B cell (primary cell): ENCODE data around the gene MRPL33. TPM values are rescaled to one million over a fixed set of nuclear protein-coding genes. Genes with fewer than 3 reads are reported as not detected.

Experiments
- ATAC-seq: fragments of 200-7000 bp; cut with Tn5 transposase; one replicate; pipeline ENCODE4 v1.10.0; 2021; ENCODE audit warnings: low read depth, mild to moderate bottlenecking, moderate number of reproducible peaks, moderate library complexity
- CTCF ChIA-PET: fragments of 350-600 bp; sonication (Branson Sonifier 250); formaldehyde crosslinking; loops from one replicate; lab custom pipeline; 2021; ENCODE audit warnings: antibody characterized with exemption, inconsistent platforms; lab: Charles Lee
- POLR2A ChIA-PET: fragments of 350-600 bp; sonication (Branson Sonifier 250); formaldehyde crosslinking; loops from one replicate; lab custom pipeline; 2021; ENCODE audit warnings: antibody characterized with exemption; lab: Charles Lee
- DNase-seq: peaks from one replicate; pipeline ENCODE4 v3.0.0; 2013
- H2AFZ ChIP-seq: 2 replicates; pipeline ENCODE4 v1.6.1; 2012; ENCODE audit warnings: mild to moderate bottlenecking, low read depth, low read length; ENCODE audit not compliant: insufficient read depth, poor library complexity, severe bottlenecking
- H3K27ac ChIP-seq, 2 donors: 1 replicate in 1 of 2; 2 replicates in 1 of 2; pipeline ENCODE4 v1.5.1; 2012 to 2013; ENCODE audit warnings: low read length in 2 of 2, mild to moderate bottlenecking in 2 of 2, moderate library complexity in 1 of 2
- H3K27me3 ChIP-seq, 4 experiments: fragments of 200-600 bp in 1 of 4; sonication (generic) in 1 of 4; replicated peaks in 1 of 4; 1 replicate in 2 of 4; 2 replicates in 2 of 4; pipeline versions ENCODE4 v1.6.1 to v1.7.0; 2013 to 2016; ENCODE audit warnings: low read length in 3 of 4, mild to moderate bottlenecking in 2 of 4, mixed read lengths in 1 of 4, moderate library complexity in 1 of 4; ENCODE audit not compliant: insufficient read depth in 4 of 4, control insufficient read depth in 3 of 4; ENCODE audit errors: control extremely low read depth in 1 of 4
- H3K36me3 ChIP-seq, 2 experiments: replicated peaks in 1 of 2; 1 replicate in 1 of 2; 2 replicates in 1 of 2; pipeline versions ENCODE4 v1.6.1 to v1.7.1; 2013; ENCODE audit warnings: low read length in 1 of 2; ENCODE audit not compliant: insufficient read depth in 2 of 2, control insufficient read depth in 1 of 2; ENCODE audit errors: control extremely low read depth in 1 of 2, extremely low read depth in 1 of 2
- H3K4me1 ChIP-seq, 2 donors: fragments of 200-600 bp in 1 of 2; sonication (generic) in 1 of 2; 1 replicate in 1 of 2; 2 replicates in 1 of 2; pipeline versions ENCODE4 v1.5.1 to v1.6.1; 2013 to 2017; ENCODE audit warnings: low read length in 2 of 2; ENCODE audit not compliant: control insufficient read depth in 2 of 2, insufficient read depth in 2 of 2
- H3K4me2 ChIP-seq: replicated peaks from 2 replicates; pipeline ENCODE3; 2012; ENCODE audit warnings: mild to moderate bottlenecking, low read depth, low read length; ENCODE audit not compliant: poor library complexity, severe bottlenecking
- H3K4me3 ChIP-seq, 5 experiments: fragments of 200-600 bp in 1 of 5; sonication (generic) in 1 of 5; 1 replicate in 3 of 5; 2 replicates in 2 of 5; pipeline versions ENCODE4 v1.5.1 to v1.7.0; 2011 to 2016; ENCODE audit warnings: low read length in 4 of 5, mild to moderate bottlenecking in 4 of 5, low read depth in 2 of 5, control low read depth in 1 of 5, moderate library complexity in 1 of 5; ENCODE audit not compliant: insufficient read depth in 1 of 5; ENCODE audit errors: control extremely low read depth in 1 of 5, extremely low read depth in 1 of 5
- H3K79me2 ChIP-seq: fragments of 200-600 bp; sonication (generic); one replicate; pipeline ENCODE4 v1.6.0; 2016; ENCODE audit warnings: low read length; ENCODE audit not compliant: control insufficient read depth, insufficient read depth
- H3K9ac ChIP-seq: fragments of 200-600 bp; sonication (generic); 2 replicates; pipeline ENCODE4 v1.6.1; 2017; ENCODE audit warnings: mild to moderate bottlenecking, low read length, moderate library complexity
- H3K9me3 ChIP-seq, 3 donors: one replicate each; pipeline versions ENCODE4 v1.6.1 to v1.7.1; 2013; ENCODE audit warnings: low read length in 2 of 3; ENCODE audit not compliant: control insufficient read depth in 2 of 3, insufficient read depth in 1 of 3; ENCODE audit errors: control extremely low read depth in 1 of 3
- H4K20me1 ChIP-seq: 2 replicates; pipeline ENCODE4 v1.6.0; 2012; ENCODE audit warnings: mild to moderate bottlenecking, low read length; ENCODE audit not compliant: insufficient read depth, control insufficient read depth, poor library complexity, severe bottlenecking
- H3K27ac Mint-ChIP-seq: one replicate; pipeline ENCODE4 v1.8.0; 2021; ENCODE audit warnings: mixed read lengths
- H3K27me3 Mint-ChIP-seq: one replicate; pipeline ENCODE4 v1.8.0; 2021; ENCODE audit warnings: mixed read lengths
- H3K4me1 Mint-ChIP-seq: one replicate; pipeline ENCODE4 v1.8.0; 2021; ENCODE audit warnings: mixed read lengths
- H3K4me3 Mint-ChIP-seq: one replicate; pipeline ENCODE4 v1.8.0; 2021; ENCODE audit warnings: mixed read lengths
- H3K9me3 Mint-ChIP-seq: one replicate; pipeline ENCODE4 v1.8.0; 2022; ENCODE audit warnings: mixed read lengths; ENCODE audit not compliant: insufficient read depth
- EZH2 ChIP-seq: IDR thresholded peaks from 2 replicates; pipeline ENCODE4 v1.6.1; 2012; ENCODE audit warnings: borderline replicate concordance, low read depth, mild to moderate bottlenecking, moderate library complexity, low read length; ENCODE audit not compliant: insufficient read depth, poor library complexity, severe bottlenecking
- WGBS: methylation state at CpG from one replicate; pipeline ENCODE4 v1.1.5; 2013; ENCODE audit warnings: missing lambda C conversion rate; ENCODE audit not compliant: insufficient coverage; 5-methylcytosine and 5-hydroxymethylcytosine counted together
- intact Hi-C: fragments of 100-400 bp; cut with micrococcal nuclease; formaldehyde crosslinking; loops from one replicate; pipeline ENCODE4 v1.10.0; 2022
- polyA minus RNA-seq: library from RNA; depleted of rRNA, polyadenylated mRNA; stranded (reverse); fragments of >200 nt; gene quantifications from 2 replicates; pipeline ENCODE4 v1.2.3, GENCODE V29; 2012
- polyA plus RNA-seq: library from polyadenylated mRNA; depleted of rRNA; stranded (reverse); fragments of >200 nt; gene quantifications from 2 replicates; pipeline ENCODE4 v1.2.3, GENCODE V29; 2012
- total RNA-seq, 2 donors: library from RNA; stranded (reverse); fragments of 120-200 nt in 1 of 2; gene quantifications; 1 replicate in 1 of 2; 2 replicates in 1 of 2; pipeline versions ENCODE4 v1.2.3 to v1.2.4, GENCODE V29; 2013 to 2022
- TF ChIP-seq, protein P1 (sequence below): fragments of 200-600 bp; IDR thresholded peaks from one replicate; pipeline ENCODE4 v1.8.0; 2022; ENCODE audit warnings: antibody characterized with exemption, mild to moderate bottlenecking

The MRPL33 gene
- total RNA-seq (26.5 and 26.9 TPM in 2 replicates), polyA plus RNA-seq (14.4 and 32.4 TPM in 2 replicates), polyA minus RNA-seq (7.4 and 11.7 TPM in 2 replicates)
- 83.3 TPM for total RNA-seq (2013)

DNA sequence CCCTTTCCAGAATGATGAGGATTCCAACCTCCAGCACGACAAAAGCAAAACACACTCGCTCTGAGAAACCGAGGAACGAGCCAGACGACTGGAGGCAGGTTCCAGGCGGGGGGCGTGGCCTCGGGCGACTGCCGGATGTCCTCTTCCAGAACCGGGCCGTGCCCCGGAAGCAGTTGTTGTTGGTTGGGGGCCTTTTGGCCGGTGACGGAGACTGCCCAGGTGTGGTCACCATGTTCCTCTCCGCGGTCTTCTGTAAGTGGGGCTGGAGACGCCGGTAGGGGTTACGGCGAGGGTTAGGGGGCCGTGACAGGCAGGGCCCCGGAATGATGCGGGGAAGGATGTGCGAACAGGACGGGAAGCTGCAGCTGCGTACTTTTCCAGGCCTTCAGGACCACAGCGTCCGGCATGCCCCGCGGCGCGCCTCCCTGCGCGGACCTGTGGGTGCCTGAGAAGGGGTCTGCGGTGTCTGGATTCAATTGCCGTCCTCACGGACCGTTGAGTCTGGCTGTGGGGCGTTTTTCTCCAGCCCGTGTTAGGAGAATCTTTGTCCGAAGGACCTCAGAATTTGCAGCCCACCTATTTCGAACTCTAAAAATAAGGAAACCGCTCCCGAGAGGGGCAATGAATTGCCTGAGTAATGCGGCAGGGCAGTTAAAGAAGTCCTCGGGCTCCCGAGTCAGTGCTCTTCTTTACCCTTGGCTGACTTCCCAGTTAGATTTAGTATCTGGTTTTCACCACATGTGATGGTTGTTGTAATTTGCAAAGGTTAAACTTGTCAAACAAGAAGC is at the start of gene MRPL33:
Gene MRPL33, plus strand, starts transcription at position 172 of the 788 bp plus-strand sequence. Its CDS starts 59 bp downstream, at position 231.
- Histone ChIP-seq H3K4me3 (peak within 1 kb of the TSS; percentile 62 to 91 (median 85)), H3K27me3 (peaks cover 0 to 16% (median 2%) of the 10 kb centered on the region in 4 experiments), H3K4me2 (peak within 1 kb of the TSS; percentile 84), H3K79me2 (peaks cover 48% of the 10 kb centered on the region), H2AFZ (peak within 1 kb of the TSS; percentile 97), H3K36me3 (no peaks in the 10 kb centered on the region), H3K4me1 (peaks cover 11 to 22% of the 10 kb centered on the region in 2 donors), H3K27ac (peak within 1 kb of the TSS; percentile 75 to 93), H3K9me3 (no peaks in the 10 kb centered on the region), H3K9ac (peak within 1 kb of the TSS; percentile 96), H4K20me1 (peaks cover 8% of the 10 kb centered on the region)
- intact Hi-C loops, result loop anchor here (1.0 to 5.0 kb wide), 4 partner anchors 108 to 981 kb away; partner anchors contain the start of genes BABAM2, FOSL2, PPP1CB and RBKS
- H3K9me3 Mint-ChIP-seq, result peaks cover 2% of the 10 kb centered on the region
- CTCF ChIA-PET, result interaction anchor here (2.4 kb wide), 1 partner anchor 68 kb away, joined by 7 read pairs; no protein-coding TSS in a partner anchor
- TF ChIP-seq, protein P1, sequence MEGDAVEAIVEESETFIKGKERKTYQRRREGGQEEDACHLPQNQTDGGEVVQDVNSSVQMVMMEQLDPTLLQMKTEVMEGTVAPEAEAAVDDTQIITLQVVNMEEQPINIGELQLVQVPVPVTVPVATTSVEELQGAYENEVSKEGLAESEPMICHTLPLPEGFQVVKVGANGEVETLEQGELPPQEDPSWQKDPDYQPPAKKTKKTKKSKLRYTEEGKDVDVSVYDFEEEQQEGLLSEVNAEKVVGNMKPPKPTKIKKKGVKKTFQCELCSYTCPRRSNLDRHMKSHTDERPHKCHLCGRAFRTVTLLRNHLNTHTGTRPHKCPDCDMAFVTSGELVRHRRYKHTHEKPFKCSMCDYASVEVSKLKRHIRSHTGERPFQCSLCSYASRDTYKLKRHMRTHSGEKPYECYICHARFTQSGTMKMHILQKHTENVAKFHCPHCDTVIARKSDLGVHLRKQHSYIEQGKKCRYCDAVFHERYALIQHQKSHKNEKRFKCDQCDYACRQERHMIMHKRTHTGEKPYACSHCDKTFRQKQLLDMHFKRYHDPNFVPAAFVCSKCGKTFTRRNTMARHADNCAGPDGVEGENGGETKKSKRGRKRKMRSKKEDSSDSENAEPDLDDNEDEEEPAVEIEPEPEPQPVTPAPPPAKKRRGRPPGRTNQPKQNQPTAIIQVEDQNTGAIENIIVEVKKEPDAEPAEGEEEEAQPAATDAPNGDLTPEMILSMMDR, result no peak
- TF ChIP-seq EZH2, result no peak
- H3K4me1 Mint-ChIP-seq, result peaks cover 34% of the 10 kb centered on the region
- WGBS, result 0% methylated on average over 43 of the region's 48 CpGs
- POLR2A ChIA-PET, result interaction anchor here (0.5 to 0.8 kb wide), 3 partner anchors 112 to 621 kb away, joined by 3 to 5 read pairs (median 3); partner anchors contain the start of genes BABAM2 and RBKS
- H3K4me3 Mint-ChIP-seq, result peak within 1 kb of the TSS; percentile 100
- DNase-seq, result peak; percentile 93
- peak; percentile 94 for ATAC-seq
- H3K27ac Mint-ChIP-seq, result peak within 1 kb of the TSS; percentile 99
- H3K27me3 Mint-ChIP-seq, result peaks cover 13% of the 10 kb centered on the region
